ENCODE data around the gene ME3.

DNA sequence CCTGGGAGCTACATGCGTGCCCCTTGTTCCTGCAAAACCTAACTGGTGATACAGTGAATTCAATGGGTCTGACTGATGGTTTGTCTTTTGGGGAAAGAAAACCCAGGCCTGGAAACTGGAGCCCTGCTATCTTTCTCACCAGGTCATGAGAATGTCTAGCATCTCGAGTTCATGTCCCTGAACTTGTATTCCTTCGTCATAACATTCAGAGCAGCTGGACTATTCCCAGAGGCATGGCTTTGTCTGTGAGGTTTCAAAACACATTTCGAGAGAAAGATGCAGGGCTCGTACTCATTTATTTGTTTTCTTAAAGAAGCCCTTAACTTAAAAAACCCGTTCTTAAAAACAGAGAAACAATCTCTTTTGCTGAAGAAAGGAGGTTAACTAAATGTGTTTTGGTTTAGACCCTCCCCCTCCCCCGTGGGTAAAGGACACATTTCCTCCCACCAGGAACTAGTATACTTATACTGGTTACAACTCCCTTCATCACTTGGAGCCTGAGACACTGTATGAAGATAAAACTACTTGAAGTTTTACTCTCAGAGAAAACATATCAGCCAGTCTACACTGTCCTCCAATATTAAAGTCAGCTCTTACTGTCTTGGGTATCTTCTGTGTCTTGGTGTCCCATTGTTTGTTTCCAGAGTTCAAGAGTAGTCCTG lies 43.2 kb downstream of the ME3 start:
- TF ChIP-seq, protein P1, sequence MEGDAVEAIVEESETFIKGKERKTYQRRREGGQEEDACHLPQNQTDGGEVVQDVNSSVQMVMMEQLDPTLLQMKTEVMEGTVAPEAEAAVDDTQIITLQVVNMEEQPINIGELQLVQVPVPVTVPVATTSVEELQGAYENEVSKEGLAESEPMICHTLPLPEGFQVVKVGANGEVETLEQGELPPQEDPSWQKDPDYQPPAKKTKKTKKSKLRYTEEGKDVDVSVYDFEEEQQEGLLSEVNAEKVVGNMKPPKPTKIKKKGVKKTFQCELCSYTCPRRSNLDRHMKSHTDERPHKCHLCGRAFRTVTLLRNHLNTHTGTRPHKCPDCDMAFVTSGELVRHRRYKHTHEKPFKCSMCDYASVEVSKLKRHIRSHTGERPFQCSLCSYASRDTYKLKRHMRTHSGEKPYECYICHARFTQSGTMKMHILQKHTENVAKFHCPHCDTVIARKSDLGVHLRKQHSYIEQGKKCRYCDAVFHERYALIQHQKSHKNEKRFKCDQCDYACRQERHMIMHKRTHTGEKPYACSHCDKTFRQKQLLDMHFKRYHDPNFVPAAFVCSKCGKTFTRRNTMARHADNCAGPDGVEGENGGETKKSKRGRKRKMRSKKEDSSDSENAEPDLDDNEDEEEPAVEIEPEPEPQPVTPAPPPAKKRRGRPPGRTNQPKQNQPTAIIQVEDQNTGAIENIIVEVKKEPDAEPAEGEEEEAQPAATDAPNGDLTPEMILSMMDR (conservative IDR thresholded peaks at IDR 0.05; ENCODE audit: low read length), result no peak
- no peak for TF ChIP-seq EZH2phosphoT487 (IDR thresholded peaks at IDR 0.05; ENCODE audit: borderline replicate concordance, low read depth, low read length)
